Endodermal cell (in vitro differentiated cells): ENCODE measurements around the gene ERAP2. TPM values are rescaled to one million over a fixed set of nuclear protein-coding genes. Genes with fewer than 3 reads are reported as not detected.

Source experiments
- DNase-seq: peaks from one replicate; pipeline ENCODE4 v3.0.0-alpha.2; 2017
- H3K27ac ChIP-seq: 2 replicates; pipeline ENCODE4 v1.5.1; 2013; ENCODE audit warnings: mild to moderate bottlenecking, low read depth, low read length, moderate library complexity
- H3K27me3 ChIP-seq: 2 replicates; pipeline ENCODE4 v1.6.1; 2013; ENCODE audit warnings: mild to moderate bottlenecking, low read length, moderate library complexity; ENCODE audit not compliant: insufficient read depth, control insufficient read depth, poor library complexity, severe bottlenecking
- H3K36me3 ChIP-seq: 2 replicates; pipeline ENCODE4 v1.7.0; 2013; ENCODE audit warnings: mild to moderate bottlenecking, low read length, moderate library complexity; ENCODE audit not compliant: control insufficient read depth, insufficient read depth
- H3K4me1 ChIP-seq: one replicate; pipeline ENCODE4 v1.7.0; 2013; ENCODE audit warnings: low read length; ENCODE audit not compliant: control insufficient read depth, insufficient read depth
- H3K4me3 ChIP-seq: 2 replicates; pipeline ENCODE4 v1.5.1; 2013; ENCODE audit warnings: mild to moderate bottlenecking, low read length, moderate library complexity
- H3K9ac ChIP-seq: 2 replicates; pipeline ENCODE4 v1.6.1; 2013; ENCODE audit warnings: mild to moderate bottlenecking, low read length, moderate library complexity; ENCODE audit not compliant: poor library complexity, severe bottlenecking; ENCODE audit errors: extremely low read depth
- H3K9me3 ChIP-seq: 2 replicates; pipeline ENCODE4 v1.6.1; 2013; ENCODE audit warnings: mild to moderate bottlenecking, low read length, moderate library complexity; ENCODE audit not compliant: control insufficient read depth
- H3K27ac Mint-ChIP-seq: 2 replicates; pipeline ENCODE4 v1.8.0; 2020; ENCODE audit warnings: mixed read lengths
- H3K27me3 Mint-ChIP-seq: 2 replicates; pipeline ENCODE4 v1.8.0; 2021; ENCODE audit warnings: mild to moderate bottlenecking, mixed read lengths; ENCODE audit not compliant: insufficient read depth
- H3K36me3 Mint-ChIP-seq: 2 replicates; pipeline ENCODE4 v1.8.0; 2020; ENCODE audit warnings: low read depth, mixed read lengths
- H3K4me1 Mint-ChIP-seq: 2 replicates; pipeline ENCODE4 v1.8.0; 2020; ENCODE audit warnings: mixed read lengths
- H3K4me3 Mint-ChIP-seq: 2 replicates; pipeline ENCODE4 v1.8.0; 2020; ENCODE audit warnings: mild to moderate bottlenecking, moderate library complexity, mixed read lengths
- H3K9me3 Mint-ChIP-seq: 2 replicates; pipeline ENCODE4 v1.8.0; 2020; ENCODE audit warnings: mild to moderate bottlenecking, mixed read lengths
- CTCF ChIP-seq: fragments of 200-600 bp; sonication (generic); conservative IDR thresholded peaks from 2 replicates; pipeline ENCODE4 v1.5.0; 2021; ENCODE audit warnings: antibody characterized with exemption, mild to moderate bottlenecking
- WGBS, 2 experiments: methylation state at CpG; one replicate each; pipeline versions ENCODE4 v1.1.5 to v1.1.7; 2013; ENCODE audit warnings: missing lambda C conversion rate in 2 of 2, mixed read lengths in 1 of 2; ENCODE audit not compliant: insufficient coverage in 1 of 2, insufficient read length in 1 of 2; 5-methylcytosine and 5-hydroxymethylcytosine counted together
- total RNA-seq, 2 donors: library from RNA; stranded (reverse); fragmentation: NEBNext Ultra II Directional in 1 of 2; extraction: Animal tissue kit (Norgen Biotek cat#: 25700) in 1 of 2; gene quantifications; 2 replicates in 1 of 2; 3 replicates in 1 of 2; pipeline ENCODE4 v1.2.1, GENCODE V29; 2021

Gene ERAP2
- total RNA-seq, 2 donors from 2014 or later, result not detected

DNA sequence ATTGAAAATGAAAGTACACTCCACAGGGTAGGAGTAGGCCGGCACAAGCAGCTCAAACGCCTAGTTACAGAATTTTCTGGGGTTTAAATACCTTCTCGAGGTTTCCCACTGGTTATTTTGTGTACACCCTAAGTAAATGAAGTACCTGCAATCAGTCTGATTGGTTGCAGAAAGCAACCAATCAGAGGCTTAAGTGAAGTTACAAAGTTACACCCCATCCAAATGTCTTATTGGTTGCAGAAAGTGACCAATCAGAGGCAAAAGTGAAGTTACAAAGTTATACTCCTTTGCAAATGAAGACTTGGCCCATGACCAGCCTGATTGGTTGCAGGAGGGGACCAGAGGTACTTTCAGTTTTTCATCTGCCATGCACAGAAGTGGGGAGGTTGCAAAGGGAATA is 33.2 kb upstream of the ERAP2 start:
- Mint-ChIP-seq H3K4me1 (peaks cover 18% of the 10 kb centered on the region), H3K9me3 (peaks cover under 1% of the 10 kb centered on the region), H3K27me3 (no peaks in the 10 kb centered on the region), H3K36me3 (no peaks in the 10 kb centered on the region), H3K4me3 (no peak overlapping the region), H3K27ac (no peak overlapping the region)
- Histone ChIP-seq H3K9ac (no peak overlapping the region), H3K4me3 (no peak overlapping the region), H3K4me1 (peaks cover 6% of the 10 kb centered on the region), H3K36me3 (no peaks in the 10 kb centered on the region), H3K27ac (no peak overlapping the region), H3K9me3 (no peaks in the 10 kb centered on the region), H3K27me3 (no peaks in the 10 kb centered on the region)
- no peak for DNase-seq
- TF ChIP-seq CTCF, result no peak
- 94 to 95% methylated on average over 3 of the region's 3 CpGs for WGBS, 2 experiments

DNA sequence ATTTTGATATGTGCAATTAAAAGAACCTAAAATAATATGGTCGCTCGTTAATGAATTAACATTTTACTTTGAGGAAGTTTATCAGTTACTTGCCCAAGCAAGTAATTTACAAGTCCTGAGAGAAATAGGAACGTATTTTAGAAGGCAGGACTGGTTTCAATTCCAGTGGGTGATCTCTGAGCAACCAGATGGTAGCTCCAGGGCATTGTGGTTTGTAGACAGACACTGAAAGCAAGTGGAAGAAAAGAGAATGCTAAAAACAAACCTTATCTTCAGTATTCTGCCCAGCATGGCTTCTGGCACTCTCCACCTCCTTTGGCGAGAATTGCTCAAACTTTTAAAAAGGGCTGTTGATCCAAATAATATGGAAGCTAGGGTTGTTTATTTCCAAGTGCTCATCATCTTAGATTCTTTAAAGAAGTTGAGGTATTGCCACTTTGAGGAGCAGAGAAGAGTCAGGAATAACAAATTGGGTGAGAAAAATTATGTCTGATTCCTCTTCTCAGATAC is 31.8 kb upstream of the ERAP2 start:
- H3K4me3 ChIP-seq, result no peak overlapping the region
- Mint-ChIP-seq H3K27ac (no peak overlapping the region), H3K27me3 (no peaks in the 10 kb centered on the region), H3K4me3 (no peak overlapping the region), H3K4me1 (peaks cover 13% of the 10 kb centered on the region), H3K9me3 (peaks cover 13% of the 10 kb centered on the region), H3K36me3 (no peaks in the 10 kb centered on the region)
- H3K36me3 ChIP-seq, result no peaks in the 10 kb centered on the region
- no peak overlapping the region for H3K9ac ChIP-seq
- 77 to 78% methylated on average over 1 to 4 of the region's 4 CpGs for WGBS, 2 experiments
- H3K27me3 ChIP-seq, result no peaks in the 10 kb centered on the region
- no peak for DNase-seq
- TF ChIP-seq CTCF, result no peak
- H3K27ac ChIP-seq, result no peak overlapping the region
- H3K4me1 ChIP-seq, result peaks cover under 1% of the 10 kb centered on the region
- peaks cover 14% of the 10 kb centered on the region for H3K9me3 ChIP-seq

- TF ChIP-seq CTCF, result no peak
- 60 to 79% methylated on average over 4 to 7 of the region's 7 CpGs for WGBS, 2 experiments
- Mint-ChIP-seq H3K27me3 (no peaks in the 10 kb centered on the region), H3K9me3 (peaks cover 15% of the 10 kb centered on the region), H3K4me1 (peaks cover 1% of the 10 kb centered on the region), H3K36me3 (no peaks in the 10 kb centered on the region), H3K27ac (no peak overlapping the region), H3K4me3 (no peak overlapping the region)
- Histone ChIP-seq H3K9me3 (peaks cover 21% of the 10 kb centered on the region), H3K27ac (peak overlapping the region; percentile 72), H3K27me3 (no peaks in the 10 kb centered on the region), H3K4me1 (no peaks in the 10 kb centered on the region), H3K9ac (no peak overlapping the region), H3K4me3 (no peak overlapping the region), H3K36me3 (no peaks in the 10 kb centered on the region)
- DNase-seq, result no peak
Observed at GRCh38 chr5:96851312-96852062, 24.8 kb upstream of the ERAP2 start.
